Body of pancreas (tissue), 4 donors: Measurements from ENCODE around the gene IL16. TPM values are rescaled to one million over a fixed set of nuclear protein-coding genes. Genes with fewer than 3 reads are reported as not detected.

Experiments
- ATAC-seq: fragments of 150-250 bp; one replicate; pipeline ENCODE4 v1.9.1; 2016
- DNase-seq, 4 donors: peaks; one replicate each; pipeline ENCODE4 v3.0.0-alpha.2; 2019
- H3K27ac ChIP-seq, 4 donors: fragments of 200-600 bp; sonication (generic); 1 replicate in 3 of 4; 2 replicates in 1 of 4; pipeline versions ENCODE4 v1.5.1 to v1.6.1; 2016 to 2019; ENCODE audit warnings: mild to moderate bottlenecking in 1 of 4, mixed read lengths in 1 of 4, moderate library complexity in 1 of 4
- H3K27me3 ChIP-seq, 2 donors: fragments of 200-600 bp; sonication (generic); one replicate each; pipeline ENCODE4 v1.6.0; 2016; ENCODE audit warnings: mild to moderate bottlenecking in 1 of 2
- H3K36me3 ChIP-seq, 2 donors: fragments of 200-600 bp; sonication (generic); replicated peaks in 1 of 2; 2 replicates each; pipeline ENCODE4 v1.5.1; 2016; ENCODE audit warnings: low read depth in 2 of 2; ENCODE audit not compliant: insufficient read depth in 1 of 2
- H3K4me1 ChIP-seq: fragments of 200-600 bp; sonication (generic); one replicate; pipeline ENCODE4 v1.6.0; 2016
- H3K4me3 ChIP-seq, 2 donors: fragments of 200-600 bp; sonication (generic); 1 replicate in 1 of 2; 2 replicates in 1 of 2; pipeline ENCODE4 v1.5.1; 2016 to 2019
- H3K9me3 ChIP-seq, 3 donors: fragments of 200-600 bp; sonication (generic); 1 replicate in 2 of 3; 2 replicates in 1 of 3; pipeline ENCODE4 v1.5.1; 2016
- CTCF ChIP-seq, 7 experiments: fragments of 450-650 bp in 4 of 7; fragments of 200-600 bp in 3 of 7; sonication (generic) in 3 of 7; IDR thresholded peaks; one replicate each; pipeline ENCODE4 v1.5.1; 2016 to 2019; ENCODE audit warnings: antibody characterized with exemption in 7 of 7
- POLR2A ChIP-seq, 3 donors: fragments of 450-650 bp; IDR thresholded peaks; one replicate each; pipeline ENCODE4 v1.6.1; 2016; ENCODE audit warnings: antibody characterized with exemption in 3 of 3, mild to moderate bottlenecking in 2 of 3
- WGBS, 2 donors: methylation state at CpG; one replicate each; pipeline ENCODE4 v1.1.5; 2017; 5-methylcytosine and 5-hydroxymethylcytosine counted together
- intact Hi-C: fragments of 100-400 bp; cut with DNase I; formaldehyde crosslinking; loops from one replicate; pipeline ENCODE4 v1.15.1; 2023
- total RNA-seq, 2 donors: library from RNA; depleted of rRNA; stranded (reverse); fragments of >200 nt; gene quantifications; one replicate each; pipeline ENCODE4 v1.1.0, GENCODE V29; 2016

IL16 gene
- total RNA-seq, 2 donors from 2014 or later: 2.9 to 4.9 TPM

GRCh38 chr15:81337713-81338157, 141.1 kb downstream of the IL16 start:
- no peaks in the 10 kb centered on the region for H3K9me3 ChIP-seq
- no peaks in the 10 kb centered on the region for H3K27me3 ChIP-seq
- 80% methylated on average over 9 of the region's 9 CpGs for WGBS, 2 donors
- H3K4me3 ChIP-seq: no peak overlapping the region
- H3K36me3 ChIP-seq: no peaks in the 10 kb centered on the region
- H3K27ac ChIP-seq: peak overlapping the region in 2 of 4 donors; percentile 9 to 31
- peaks cover 10% of the 10 kb centered on the region for H3K4me1 ChIP-seq
- DNase-seq (no peak), ATAC-seq (no peak)
- intact Hi-C loops: no loop called here
- TF ChIP-seq CTCF (IDR thresholded peaks at IDR 0.05) (no peak), POLR2A (IDR thresholded peaks at IDR 0.05) (no peak)

GRCh38 chr15:81338170-81339007, 141.7 kb downstream of the IL16 start:
- intact Hi-C loops: no loop called here
- Histone ChIP-seq H3K4me1 (peaks cover 10% of the 10 kb centered on the region), H3K27me3 (no peaks in the 10 kb centered on the region), H3K36me3 (no peaks in the 10 kb centered on the region), H3K27ac (peak overlapping the region in 2 of 4 donors; percentile 9 to 31), H3K9me3 (no peaks in the 10 kb centered on the region), H3K4me3 (no peak overlapping the region)
- WGBS, 2 donors: 37 to 42% methylated on average over 8 of the region's 8 CpGs
- TF ChIP-seq CTCF (IDR thresholded peaks at IDR 0.05) (no peak), POLR2A (IDR thresholded peaks at IDR 0.05) (no peak)
- peak; percentile 54 for ATAC-seq
- peak in 3 of 4 donors; percentile 27 to 38 (median 28) for DNase-seq

- no peaks in the 10 kb centered on the region for H3K36me3 ChIP-seq
- peaks cover 10% of the 10 kb centered on the region for H3K4me1 ChIP-seq
- WGBS, 2 donors: 44 to 67% methylated on average over 5 of the region's 5 CpGs
- no peak for ATAC-seq
- H3K27ac ChIP-seq: no peak overlapping the region
- no peaks in the 10 kb centered on the region for H3K9me3 ChIP-seq
- H3K27me3 ChIP-seq: no peaks in the 10 kb centered on the region
- no peak for DNase-seq
- TF ChIP-seq CTCF (IDR thresholded peaks at IDR 0.05) (no peak), POLR2A (IDR thresholded peaks at IDR 0.05) (no peak)
- intact Hi-C loops: no loop called here
- H3K4me3 ChIP-seq: no peak overlapping the region
Observed at GRCh38 chr15:81339321-81339720, 142.6 kb downstream of the IL16 start.

- no peak overlapping the region for H3K27ac ChIP-seq
- no peaks in the 10 kb centered on the region for H3K36me3 ChIP-seq
- WGBS, 2 donors: 75 to 83% methylated on average over 4 of the region's 4 CpGs
- H3K4me1 ChIP-seq: peaks cover 10% of the 10 kb centered on the region
- ATAC-seq (no peak), DNase-seq (no peak)
- no peak overlapping the region for H3K4me3 ChIP-seq
- no peaks in the 10 kb centered on the region for H3K9me3 ChIP-seq
- TF ChIP-seq CTCF (IDR thresholded peaks at IDR 0.05) (no peak), POLR2A (IDR thresholded peaks at IDR 0.05) (no peak)
- intact Hi-C loops: no loop called here
- no peaks in the 10 kb centered on the region for H3K27me3 ChIP-seq
Observed at GRCh38 chr15:81339851-81340250, 143.2 kb downstream of the IL16 start.

- Histone ChIP-seq H3K4me1 (peaks cover 10% of the 10 kb centered on the region), H3K9me3 (no peaks in the 10 kb centered on the region), H3K27me3 (no peaks in the 10 kb centered on the region), H3K27ac (no peak overlapping the region), H3K4me3 (no peak overlapping the region), H3K36me3 (no peaks in the 10 kb centered on the region)
- DNase-seq (no peak), ATAC-seq (no peak)
- intact Hi-C loops: no loop called here
- TF ChIP-seq POLR2A (IDR thresholded peaks at IDR 0.05) (no peak), CTCF (IDR thresholded peaks at IDR 0.05) (no peak)
- WGBS, 2 donors: 90 to 99% methylated on average over 4 of the region's 4 CpGs
Observed at GRCh38 chr15:81341351-81341750, 144.7 kb downstream of the IL16 start.
